Kidney (tissue), 14 donors: ENCODE measurements around the gene GATA2. TPM values are rescaled to one million over a fixed set of nuclear protein-coding genes. Genes with fewer than 3 reads are reported as not detected.

ENCODE experiments used
- DNase-seq, 5 donors: peaks; one replicate each; pipeline ENCODE4 v3.0.0-alpha.2; 2013 to 2020
- FAIRE-seq: peaks from 2 replicates; lab custom pipeline; 2012; peaks lifted over from hg19 to GRCh38; lab: Jason Lieb, UNC
- H3K27ac ChIP-seq, 2 donors: one replicate each; pipeline ENCODE4 v1.7.0; 2013; ENCODE audit warnings: low read depth in 2 of 2, low read length in 2 of 2, inconsistent platforms in 1 of 2
- H3K27me3 ChIP-seq: one replicate; pipeline ENCODE4 v1.7.1; 2013; ENCODE audit warnings: low read length, inconsistent platforms; ENCODE audit not compliant: control insufficient read depth, insufficient read depth
- H3K36me3 ChIP-seq, 3 donors: one replicate each; pipeline versions ENCODE4 v1.7.0 to v1.7.1; 2013; ENCODE audit warnings: low read length in 3 of 3, control low read depth in 1 of 3, inconsistent platforms in 1 of 3; ENCODE audit not compliant: insufficient read depth in 3 of 3, control insufficient read depth in 2 of 3
- H3K4me1 ChIP-seq, 3 donors: one replicate each; pipeline versions ENCODE4 v1.7.0 to v1.7.1; 2013; ENCODE audit warnings: low read length in 3 of 3, inconsistent platforms in 1 of 3, low read depth in 1 of 3; ENCODE audit not compliant: control insufficient read depth in 2 of 3, insufficient read depth in 2 of 3
- H3K4me3 ChIP-seq, 3 donors: one replicate each; pipeline versions ENCODE4 v1.7.0 to v1.8.1; 2013; ENCODE audit warnings: low read length in 3 of 3, control low read depth in 1 of 3, inconsistent platforms in 1 of 3
- H3K9ac ChIP-seq, 3 donors: one replicate each; pipeline versions ENCODE4 v1.7.0 to v1.7.1; 2013; ENCODE audit warnings: low read length in 3 of 3, control low read depth in 1 of 3, inconsistent platforms in 1 of 3
- H3K9me3 ChIP-seq, 3 donors: one replicate each; pipeline versions ENCODE4 v1.7.0 to v1.7.1; 2013; ENCODE audit warnings: low read length in 3 of 3, control low read depth in 1 of 3, inconsistent platforms in 1 of 3; ENCODE audit not compliant: control insufficient read depth in 2 of 3, insufficient read depth in 1 of 3
- intact Hi-C: fragments of 100-400 bp; cut with DNase I; formaldehyde crosslinking; loops from one replicate; pipeline ENCODE4 v1.11.1; 2022
- polyA plus RNA-seq: library from polyadenylated mRNA; stranded (reverse); fragments of 350-450 nt; fragmentation: Illumina TruSeq; extraction: RNeasy Lipid Tissue Mini Kit (QIAGEN cat#74804); gene quantifications from one replicate; pipeline ENCODE4 v1.2.3, GENCODE V29; 2014; ENCODE audit warnings: low read depth, low replicate concordance; ENCODE audit not compliant: insufficient read depth
- total RNA-seq: library from RNA; stranded (reverse); fragmentation: NEBNext Ultra II Directional; extraction: Animal tissue kit (Norgen Biotek cat#: 25700); gene quantifications from one replicate; pipeline ENCODE4 v1.2.1, GENCODE V29; 2021
- TF ChIP-seq, protein P1 (sequence below): IDR thresholded peaks from 3 replicates; pipeline ENCODE4 v1.5.1; 2012; ENCODE audit warnings: mild to moderate bottlenecking, moderate library complexity, borderline replicate concordance; ENCODE audit not compliant: insufficient read depth; ENCODE audit errors: extremely low read depth
- donor health status: control.
- donor health status: control.
- donor health status: control.
- donor health status: control.
- donor health status: control.
- donor health status: DM: yes; HTN: yes; CAD: no.
- donor health status: Normal renal cell carcinoma (clear cell type).

Gene GATA2
- total and polyA plus RNA-seq, 2 donors from 2014 or later: 22.9 to 31.4 TPM

DNA sequence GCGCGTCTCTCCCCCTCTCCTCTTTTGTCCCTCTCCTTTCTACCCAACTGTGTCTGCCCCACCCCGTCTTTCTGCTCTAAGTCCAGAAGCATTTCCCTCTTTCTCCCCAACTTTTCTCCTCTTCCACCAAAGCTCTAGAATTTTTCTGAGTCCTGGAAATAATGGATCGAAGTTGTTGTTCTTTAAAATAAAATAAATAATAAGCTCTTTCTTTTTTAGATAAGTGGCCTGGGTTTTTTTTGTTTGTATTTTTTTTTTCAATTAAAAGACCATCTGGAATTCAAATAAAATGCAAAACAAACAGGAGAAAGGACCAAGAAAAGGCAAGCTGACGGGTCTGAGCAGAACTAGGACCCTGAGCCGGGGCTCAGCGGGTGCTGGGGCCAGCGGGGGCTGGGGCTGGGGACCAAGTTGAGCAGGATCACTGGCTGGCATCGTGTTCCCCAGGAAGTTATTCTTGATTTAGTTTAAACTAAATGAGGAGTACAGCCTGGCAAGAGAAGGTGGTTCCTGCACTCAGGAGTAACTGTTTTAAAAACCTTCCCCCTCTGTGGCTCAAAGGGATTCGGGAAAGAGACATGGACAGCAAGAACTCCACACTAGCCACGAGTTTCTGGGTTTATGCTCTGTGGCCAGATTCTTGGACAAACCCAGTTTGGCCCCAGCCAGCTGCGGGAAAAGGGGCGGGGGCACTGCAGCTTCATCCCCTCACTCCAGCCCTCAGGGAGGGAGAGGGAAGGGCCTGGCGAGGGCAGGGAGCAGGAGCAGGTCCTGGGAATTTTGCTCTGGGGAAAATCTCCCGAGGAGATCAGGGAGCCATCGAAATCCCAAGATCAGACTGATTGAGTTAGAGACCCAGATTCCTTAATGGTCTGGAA is 8.4 kb downstream of the GATA2 start:
- DNase-seq (peak in 2 of 5 donors; percentile 29 to 52), FAIRE-seq (no peak)
- Histone ChIP-seq H3K9ac (peak overlapping the region; percentile 8 to 67 (median 10)), H3K4me3 (peak overlapping the region; percentile 9 to 78 (median 35)), H3K27me3 (peaks cover 23% of the 10 kb centered on the region), H3K27ac (peak overlapping the region; percentile 45 to 76), H3K4me1 (peaks cover 0 to 17% (median 4%) of the 10 kb centered on the region in 3 donors), H3K36me3 (peaks cover 0 to 3% (median 0%) of the 10 kb centered on the region in 3 donors), H3K9me3 (no peaks in the 10 kb centered on the region)
- TF ChIP-seq, protein P1, sequence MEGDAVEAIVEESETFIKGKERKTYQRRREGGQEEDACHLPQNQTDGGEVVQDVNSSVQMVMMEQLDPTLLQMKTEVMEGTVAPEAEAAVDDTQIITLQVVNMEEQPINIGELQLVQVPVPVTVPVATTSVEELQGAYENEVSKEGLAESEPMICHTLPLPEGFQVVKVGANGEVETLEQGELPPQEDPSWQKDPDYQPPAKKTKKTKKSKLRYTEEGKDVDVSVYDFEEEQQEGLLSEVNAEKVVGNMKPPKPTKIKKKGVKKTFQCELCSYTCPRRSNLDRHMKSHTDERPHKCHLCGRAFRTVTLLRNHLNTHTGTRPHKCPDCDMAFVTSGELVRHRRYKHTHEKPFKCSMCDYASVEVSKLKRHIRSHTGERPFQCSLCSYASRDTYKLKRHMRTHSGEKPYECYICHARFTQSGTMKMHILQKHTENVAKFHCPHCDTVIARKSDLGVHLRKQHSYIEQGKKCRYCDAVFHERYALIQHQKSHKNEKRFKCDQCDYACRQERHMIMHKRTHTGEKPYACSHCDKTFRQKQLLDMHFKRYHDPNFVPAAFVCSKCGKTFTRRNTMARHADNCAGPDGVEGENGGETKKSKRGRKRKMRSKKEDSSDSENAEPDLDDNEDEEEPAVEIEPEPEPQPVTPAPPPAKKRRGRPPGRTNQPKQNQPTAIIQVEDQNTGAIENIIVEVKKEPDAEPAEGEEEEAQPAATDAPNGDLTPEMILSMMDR: no peak
- intact Hi-C loops: no loop called here

DNA sequence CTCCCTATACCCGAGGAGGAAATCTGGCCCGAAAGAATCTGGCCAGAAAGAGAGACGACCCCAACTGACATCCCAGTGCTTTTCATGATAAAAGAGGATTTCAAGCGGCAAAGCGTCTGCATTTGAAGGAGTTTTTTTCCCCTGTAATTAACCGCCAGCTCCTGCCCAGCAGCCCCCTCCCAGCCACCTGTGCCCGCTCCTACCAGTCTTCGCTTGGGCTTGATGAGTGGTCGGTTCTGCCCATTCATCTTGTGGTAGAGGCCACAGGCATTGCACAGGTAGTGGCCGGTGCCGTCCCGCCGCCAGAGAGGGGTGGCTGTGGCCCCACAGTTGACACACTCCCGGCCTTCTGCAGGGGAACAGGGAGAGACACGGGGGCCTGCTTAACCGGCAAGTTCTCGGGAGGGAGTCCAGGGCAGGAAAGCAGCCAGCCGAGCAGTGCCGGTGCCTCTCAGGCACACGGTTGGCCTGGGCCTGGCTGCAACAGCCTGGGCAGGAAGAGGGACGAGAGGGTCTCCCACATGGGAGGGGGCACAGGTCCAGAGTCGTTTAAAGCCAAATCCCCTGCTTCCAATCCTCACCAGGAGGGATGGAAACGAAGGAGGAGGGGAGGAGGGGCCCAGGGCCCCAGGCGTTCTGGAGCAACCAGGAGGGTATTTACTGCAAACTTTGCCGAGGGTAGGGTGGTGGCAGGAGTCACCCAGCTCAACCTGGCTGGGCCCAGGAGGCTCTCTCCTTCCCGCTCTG is 9.2 kb downstream of the GATA2 start:
- H3K4me1 ChIP-seq: peaks cover 0 to 13% (median 4%) of the 10 kb centered on the region in 3 donors
- TF ChIP-seq, protein P1: no peak
- intact Hi-C loops: no loop called here
- no peaks in the 10 kb centered on the region for H3K9me3 ChIP-seq
- peak overlapping the region in 1 of 3 donors; percentile 51 for H3K9ac ChIP-seq
- no peak for FAIRE-seq
- peak in 4 of 5 donors; percentile 53 to 73 (median 59) for DNase-seq
- H3K36me3 ChIP-seq: peaks cover 0 to 3% (median 0%) of the 10 kb centered on the region in 3 donors
- H3K27me3 ChIP-seq: peaks cover 22% of the 10 kb centered on the region
- H3K4me3 ChIP-seq: peak overlapping the region in 1 of 3 donors; percentile 47
- H3K27ac ChIP-seq: peak overlapping the region; percentile 61 to 76

DNA sequence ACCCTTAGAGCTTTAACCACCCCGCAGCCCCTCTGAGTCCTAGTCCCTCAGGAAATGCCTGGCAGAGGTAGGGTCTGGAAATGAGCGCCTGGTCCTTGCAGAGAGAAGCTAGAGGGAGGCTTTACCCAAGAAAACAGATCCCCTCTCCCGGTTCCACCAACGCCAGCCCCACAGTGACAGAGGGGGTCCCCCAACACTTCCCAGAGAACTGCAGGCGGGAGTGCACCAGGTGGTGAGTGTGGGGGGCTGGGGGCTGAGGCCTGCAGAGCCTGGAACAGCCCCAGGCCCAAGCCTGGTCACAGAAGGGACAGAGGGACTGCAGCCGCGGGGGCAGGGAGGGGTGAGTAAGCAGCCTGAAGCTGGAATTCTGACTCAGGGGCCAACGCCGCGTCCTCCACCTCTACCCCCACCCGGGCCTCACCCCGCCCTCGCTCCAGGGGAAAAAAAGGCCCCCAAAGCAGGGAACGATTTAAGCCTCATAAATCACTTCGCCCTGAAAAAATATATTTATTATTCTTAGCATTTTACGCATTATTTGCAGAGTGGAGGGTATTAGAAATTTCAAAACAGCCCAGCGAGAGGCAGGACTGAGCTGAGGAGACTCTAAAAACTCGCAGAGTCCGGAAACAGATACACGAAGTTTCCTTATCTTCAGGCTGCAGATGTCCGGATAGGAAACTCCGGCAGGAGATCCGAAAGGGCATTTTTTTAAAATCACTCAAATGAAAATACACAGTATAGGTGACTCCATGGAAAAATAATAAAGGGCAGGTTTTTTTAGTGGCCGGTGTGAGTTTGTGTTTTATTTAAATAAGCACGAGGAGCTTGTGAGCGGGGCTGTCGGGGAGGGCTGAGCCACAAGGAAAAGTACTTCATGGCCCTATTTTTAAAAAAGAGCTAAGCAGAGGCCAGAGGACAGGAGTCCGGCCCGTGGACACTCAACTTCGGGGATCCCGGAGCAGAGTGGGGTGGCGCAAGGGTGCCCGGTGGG is 10.0 kb downstream of the GATA2 start:
- FAIRE-seq (no peak), DNase-seq (peak in 4 of 5 donors; percentile 33 to 83 (median 72))
- no peaks in the 10 kb centered on the region for H3K9me3 ChIP-seq
- intact Hi-C loops: no loop called here
- H3K9ac ChIP-seq: peak overlapping the region in 1 of 3 donors; percentile 51
- H3K4me1 ChIP-seq: peaks cover 0 to 8% (median 4%) of the 10 kb centered on the region in 3 donors
- TF ChIP-seq, protein P1: no peak
- H3K36me3 ChIP-seq: peaks cover 0 to 3% (median 0%) of the 10 kb centered on the region in 3 donors
- H3K4me3 ChIP-seq: peak overlapping the region in 1 of 3 donors; percentile 47
- H3K27me3 ChIP-seq: peaks cover 27% of the 10 kb centered on the region
- peak overlapping the region; percentile 61 to 76 for H3K27ac ChIP-seq
